IPS DF 6.9 (cell line): ENCODE results near the gene CD7.
A peak's percentile ranks its signal among the peaks of the same experiment; 100 is the strongest.
"Not testable (repeated sequence)": the region's sequence is repeated elsewhere in the genome, so short reads cannot be mapped to it uniquely, and the experiment has no call there.

Experiments
- DNase-seq: peaks from one replicate; pipeline ENCODE4 v3.0.0-alpha.2; 2013; ENCODE audit warnings: low read depth, low spot score
- H3K27ac ChIP-seq: one replicate; pipeline ENCODE4 v1.5.1; 2013; ENCODE audit warnings: low read length, control low read depth
- H3K27me3 ChIP-seq: 2 replicates; pipeline ENCODE4 v1.6.1; 2013; ENCODE audit warnings: mild to moderate bottlenecking, low read length; ENCODE audit not compliant: control insufficient read depth, insufficient read depth
- H3K36me3 ChIP-seq: 2 replicates; pipeline ENCODE4 v1.6.1; 2013; ENCODE audit warnings: low read length; ENCODE audit not compliant: control insufficient read depth, insufficient read depth
- H3K4me1 ChIP-seq: 2 replicates; pipeline ENCODE4 v1.6.1; 2013; ENCODE audit warnings: low read length; ENCODE audit not compliant: control insufficient read depth, insufficient read depth
- H3K4me3 ChIP-seq: 2 replicates; pipeline ENCODE4 v1.5.1; 2013; ENCODE audit warnings: mild to moderate bottlenecking, low read length
- H3K9me3 ChIP-seq: 2 replicates; pipeline ENCODE4 v1.6.1; 2013; ENCODE audit warnings: low read length, inconsistent platforms; ENCODE audit not compliant: control insufficient read depth, insufficient read depth
- WGBS: extraction: QIAGEN DNeasy Blood & Tissue Kit; methylation state at CpG from one replicate; pipeline ENCODE4 v1.1.7; 2013; ENCODE audit warnings: mixed read lengths, missing lambda C conversion rate; ENCODE audit not compliant: insufficient read length, insufficient coverage; 5-methylcytosine and 5-hydroxymethylcytosine counted together

CD7 gene

GRCh38 chr17:82354804-82355308, 37.4 kb upstream of the CD7 start:
- no peak overlapping the region for H3K27ac ChIP-seq
- no peak overlapping the region for H3K4me3 ChIP-seq
- no peak for DNase-seq
- H3K27me3 ChIP-seq: no peaks in the 10 kb centered on the region
- no CpG with 5 or more reads among the region's 7 CpGs for WGBS
- no peaks in the 10 kb centered on the region; the same call in 1 of the 2 replicates for H3K36me3 ChIP-seq
- no peaks in the 10 kb centered on the region for H3K9me3 ChIP-seq
- H3K4me1 ChIP-seq: peaks cover 7% of the 10 kb centered on the region

- Histone ChIP-seq H3K9me3 (no peaks in the 10 kb centered on the region), H3K27me3 (no peaks in the 10 kb centered on the region), H3K36me3 (no peaks in the 10 kb centered on the region), H3K4me1 (peaks cover 5% of the 10 kb centered on the region), H3K27ac (no peak overlapping the region), H3K4me3 (no peak overlapping the region)
- no peak for DNase-seq
- WGBS: no CpG with 5 or more reads among the region's 8 CpGs
These were observed 36.1 kb upstream of the CD7 start for GRCh38 chr17:82353484-82353883.

GRCh38 chr17:82351713-82352488, 34.5 kb upstream of the CD7 start:
- Histone ChIP-seq H3K27me3 (no peaks in the 10 kb centered on the region), H3K9me3 (no peaks in the 10 kb centered on the region), H3K27ac (no peak overlapping the region), H3K36me3 (no peaks in the 10 kb centered on the region), H3K4me3 (no peak overlapping the region), H3K4me1 (peaks cover 4% of the 10 kb centered on the region)
- peak; percentile 74 for DNase-seq
- WGBS: no CpG with 5 or more reads among the region's 26 CpGs

GRCh38 chr17:82351254-82351712, 33.9 kb upstream of the CD7 start:
- H3K4me3 ChIP-seq: no peak overlapping the region
- DNase-seq: no peak
- no peaks in the 10 kb centered on the region for H3K4me1 ChIP-seq
- no CpG with 5 or more reads among the region's 21 CpGs for WGBS
- no peaks in the 10 kb centered on the region for H3K27me3 ChIP-seq
- H3K9me3 ChIP-seq: no peaks in the 10 kb centered on the region
- no peak overlapping the region for H3K27ac ChIP-seq
- H3K36me3 ChIP-seq: no peaks in the 10 kb centered on the region

GRCh38 chr17:82350182-82351030, 33.0 kb upstream of the CD7 start:
- H3K27me3 ChIP-seq: no peaks in the 10 kb centered on the region
- H3K4me3 ChIP-seq: no peak overlapping the region
- no peaks in the 10 kb centered on the region for H3K9me3 ChIP-seq
- DNase-seq: no peak
- H3K4me1 ChIP-seq: no peaks in the 10 kb centered on the region
- no peak overlapping the region for H3K27ac ChIP-seq
- H3K36me3 ChIP-seq: no peaks in the 10 kb centered on the region
- WGBS: no CpG with 5 or more reads among the region's 28 CpGs

- WGBS: no CpG with 5 or more reads among the region's 11 CpGs
- H3K4me3 ChIP-seq: no peak overlapping the region
- no peaks in the 10 kb centered on the region for H3K36me3 ChIP-seq
- no peaks in the 10 kb centered on the region for H3K4me1 ChIP-seq
- no peaks in the 10 kb centered on the region for H3K9me3 ChIP-seq
- DNase-seq: no peak
- H3K27ac ChIP-seq: no peak overlapping the region
- no peaks in the 10 kb centered on the region for H3K27me3 ChIP-seq
These were observed 31.9 kb upstream of the CD7 start for GRCh38 chr17:82349287-82349701.

- Histone ChIP-seq H3K27me3 (no peaks in the 10 kb centered on the region), H3K27ac (no peak overlapping the region), H3K36me3 (no peaks in the 10 kb centered on the region), H3K4me3 (no peak overlapping the region), H3K4me1 (no peaks in the 10 kb centered on the region), H3K9me3 (no peaks in the 10 kb centered on the region)
- WGBS: no CpG with 5 or more reads among the region's 11 CpGs
- no peak for DNase-seq
These were observed 31.5 kb upstream of the CD7 start for GRCh38 chr17:82348866-82349265.

- Histone ChIP-seq H3K4me3 (no peak overlapping the region), H3K4me1 (no peaks in the 10 kb centered on the region), H3K27me3 (no peaks in the 10 kb centered on the region), H3K27ac (no peak overlapping the region), H3K36me3 (no peaks in the 10 kb centered on the region), H3K9me3 (no peaks in the 10 kb centered on the region)
- WGBS: no CpG with 5 or more reads among the region's 9 CpGs
- no peak for DNase-seq
These were observed 31.0 kb upstream of the CD7 start for GRCh38 chr17:82348434-82348833.

GRCh38 chr17:82347994-82348393, 30.6 kb upstream of the CD7 start:
- H3K9me3 ChIP-seq, H3K27ac ChIP-seq, H3K27me3 ChIP-seq, H3K4me1 ChIP-seq, DNase-seq, H3K36me3 ChIP-seq, H3K4me3 ChIP-seq: not testable (repeated sequence)
- WGBS: no CpG with 5 or more reads among the region's 11 CpGs

GRCh38 chr17:82346342-82347300, 29.2 kb upstream of the CD7 start:
- WGBS: no CpG with 5 or more reads among the region's 28 CpGs
- Histone ChIP-seq H3K27me3 (no peaks in the 10 kb centered on the region), H3K4me1 (no peaks in the 10 kb centered on the region), H3K9me3 (no peaks in the 10 kb centered on the region), H3K27ac (no peak overlapping the region), H3K4me3 (no peak overlapping the region), H3K36me3 (no peaks in the 10 kb centered on the region; the same call in 1 of the 2 replicates)
- no peak for DNase-seq
